Vagina (tissue), 2 donors: ENCODE data around the gene VTI1A.

Experiments
- CTCF ChIP-seq, 3 experiments: fragments of 450-650 bp in 2 of 3; fragments of 200-600 bp in 1 of 3; sonication (generic) in 1 of 3; IDR thresholded peaks; one replicate each; pipeline ENCODE4 v1.5.1; 2017 to 2019; ENCODE audit warnings: antibody characterized with exemption in 3 of 3, mild to moderate bottlenecking in 2 of 3, moderate library complexity in 2 of 3
- POLR2A ChIP-seq, 2 donors: fragments of 450-650 bp; IDR thresholded peaks; one replicate each; pipeline ENCODE4 v1.6.1; 2017; ENCODE audit warnings: antibody characterized with exemption in 2 of 2, mild to moderate bottlenecking in 2 of 2, moderate library complexity in 2 of 2

GRCh38 chr10:112532956-112533355 is 85.9 kb downstream of the VTI1A start:
- TF ChIP-seq CTCF (IDR thresholded peaks at IDR 0.05) (no peak), POLR2A (IDR thresholded peaks at IDR 0.05) (no peak)
